Stimulated activated CD4-positive, alpha-beta T cell treated with anti-CD3 and anti-CD28 coated beads, Interleukin-4, amount 100 ng/mL, for 4 hours (primary cell): Measurements from ENCODE around the gene OR10H2.
"Not testable (repeated sequence)": the region's sequence is repeated elsewhere in the genome, so short reads cannot be mapped to it uniquely, and the experiment has no call there.

ENCODE experiments used
- DNase-seq, 2 experiments: peaks; one replicate each; pipeline ENCODE4 v3.0.0-alpha.2; 2020

The OR10H2 gene

GRCh38 chr19:15774159-15774558 lies 46.3 kb downstream of the OR10H2 start:
- not testable (repeated sequence) for DNase-seq

GRCh38 chr19:15775249-15775648 lies 47.4 kb downstream of the OR10H2 start:
- DNase-seq: no peak

GRCh38 chr19:15776264-15776663 lies 48.4 kb downstream of the OR10H2 start:
- no peak for DNase-seq

GRCh38 chr19:15776991-15777970 lies 49.5 kb downstream of the OR10H2 start:
- no peak for DNase-seq
